Neuron (in vitro differentiated cells): ENCODE measurements around the gene OST4.

Experiments
- H2AFZ ChIP-seq: one replicate; pipeline ENCODE4 v1.6.1; 2013; ENCODE audit warnings: low read depth, mild to moderate bottlenecking, inconsistent platforms, low read length, moderate library complexity
- H3K27me3 ChIP-seq: one replicate; pipeline ENCODE4 v1.6.1; 2013; ENCODE audit warnings: low read length; ENCODE audit not compliant: insufficient read depth
- H3K36me3 ChIP-seq: one replicate; pipeline ENCODE4 v1.6.1; 2013; ENCODE audit warnings: low read length; ENCODE audit not compliant: insufficient read depth
- H3K4me1 ChIP-seq: one replicate; pipeline ENCODE4 v1.6.1; 2013; ENCODE audit warnings: low read length; ENCODE audit not compliant: insufficient read depth
- H3K4me3 ChIP-seq: 2 replicates; pipeline ENCODE4 v1.5.1; 2013; ENCODE audit warnings: mild to moderate bottlenecking, low read length, moderate library complexity
- H3K9me3 ChIP-seq: one replicate; pipeline ENCODE4 v1.6.1; 2013; ENCODE audit warnings: low read length

The OST4 gene

GRCh38 chr2:27087823-27088410 is 16.5 kb upstream of the OST4 start:
- Histone ChIP-seq H3K4me1 (peaks cover 10% of the 10 kb centered on the region), H3K36me3 (no peaks in the 10 kb centered on the region), H2AFZ (no peak overlapping the region), H3K27me3 (no peaks in the 10 kb centered on the region), H3K9me3 (no peaks in the 10 kb centered on the region), H3K4me3 (peak overlapping the region; percentile 89)

- peak within 1 kb of the TSS; percentile 78 for H2AFZ ChIP-seq
- no peaks in the 10 kb centered on the region for H3K9me3 ChIP-seq
- H3K27me3 ChIP-seq = no peaks in the 10 kb centered on the region
- peak within 1 kb of the TSS; percentile 89 for H3K4me3 ChIP-seq
- peaks cover 10% of the 10 kb centered on the region for H3K4me1 ChIP-seq
- H3K36me3 ChIP-seq = no peaks in the 10 kb centered on the region
These were observed 15.5 kb upstream of the OST4 start, which contains the start of gene KHK for GRCh38 chr2:27086724-27087593. KHK (plus strand) TSS chr2:27086772; CDS start chr2:27087260, 488 bp downstream.

- H3K4me3 ChIP-seq = peak overlapping the region; percentile 89
- H3K27me3 ChIP-seq = no peaks in the 10 kb centered on the region
- peak overlapping the region; percentile 78 for H2AFZ ChIP-seq
- H3K4me1 ChIP-seq = peaks cover 15% of the 10 kb centered on the region
- no peaks in the 10 kb centered on the region for H3K9me3 ChIP-seq
- H3K36me3 ChIP-seq = no peaks in the 10 kb centered on the region
These were observed 14.8 kb upstream of the OST4 start for GRCh38 chr2:27086090-27086723.

- Histone ChIP-seq H3K4me3 (peak overlapping the region; percentile 89), H3K36me3 (no peaks in the 10 kb centered on the region), H3K27me3 (no peaks in the 10 kb centered on the region), H3K9me3 (no peaks in the 10 kb centered on the region), H3K4me1 (peaks cover 19% of the 10 kb centered on the region), H2AFZ (peak overlapping the region; percentile 78)
These were observed 14.2 kb upstream of the OST4 start for GRCh38 chr2:27085673-27086089.

GRCh38 chr2:27085062-27085672 is 13.7 kb upstream of the OST4 start:
- H2AFZ ChIP-seq = peak overlapping the region; percentile 78
- H3K9me3 ChIP-seq = no peaks in the 10 kb centered on the region
- peaks cover 20% of the 10 kb centered on the region for H3K4me1 ChIP-seq
- no peaks in the 10 kb centered on the region for H3K27me3 ChIP-seq
- H3K36me3 ChIP-seq = no peaks in the 10 kb centered on the region
- H3K4me3 ChIP-seq = peak overlapping the region; percentile 89

- peaks cover 20% of the 10 kb centered on the region for H3K4me1 ChIP-seq
- no peaks in the 10 kb centered on the region for H3K27me3 ChIP-seq
- H3K36me3 ChIP-seq = no peaks in the 10 kb centered on the region
- H3K4me3 ChIP-seq = no peak overlapping the region
- H2AFZ ChIP-seq = no peak overlapping the region
- H3K9me3 ChIP-seq = no peaks in the 10 kb centered on the region
These were observed 13.0 kb upstream of the OST4 start for GRCh38 chr2:27084297-27085061.

GRCh38 chr2:27083410-27084296 is 12.2 kb upstream of the OST4 start:
- Histone ChIP-seq H3K4me1 (peaks cover 21% of the 10 kb centered on the region), H3K4me3 (no peak overlapping the region), H2AFZ (no peak overlapping the region), H3K9me3 (no peaks in the 10 kb centered on the region), H3K27me3 (no peaks in the 10 kb centered on the region), H3K36me3 (no peaks in the 10 kb centered on the region)

- Histone ChIP-seq H3K4me1 (peaks cover 26% of the 10 kb centered on the region), H2AFZ (no peak overlapping the region), H3K27me3 (no peaks in the 10 kb centered on the region), H3K36me3 (no peaks in the 10 kb centered on the region), H3K9me3 (no peaks in the 10 kb centered on the region), H3K4me3 (no peak overlapping the region)
These were observed 11.4 kb upstream of the OST4 start for GRCh38 chr2:27082773-27083409.

- Histone ChIP-seq H2AFZ (no peak overlapping the region), H3K9me3 (no peaks in the 10 kb centered on the region), H3K36me3 (no peaks in the 10 kb centered on the region), H3K27me3 (no peaks in the 10 kb centered on the region), H3K4me1 (peaks cover 24% of the 10 kb centered on the region), H3K4me3 (no peak overlapping the region)
These were observed 10.7 kb upstream of the OST4 start for GRCh38 chr2:27081984-27082772.

- no peak overlapping the region for H3K4me3 ChIP-seq
- H3K27me3 ChIP-seq = no peaks in the 10 kb centered on the region
These were observed 9.1 kb upstream of the OST4 start for GRCh38 chr2:27080603-27080936.

GRCh38 chr2:27080140-27080469 is 8.7 kb upstream of the OST4 start:
- peaks cover 29% of the 10 kb centered on the region for H3K4me1 ChIP-seq

More at GRCh38 chr2:27080603-27080936, 9.1 kb upstream of the OST4 start:
- Histone ChIP-seq H2AFZ (no peak overlapping the region), H3K36me3 (no peaks in the 10 kb centered on the region), H3K4me1 (peaks cover 32% of the 10 kb centered on the region), H3K9me3 (no peaks in the 10 kb centered on the region)

More at GRCh38 chr2:27080140-27080469, 8.7 kb upstream of the OST4 start:
- no peak overlapping the region for H3K4me3 ChIP-seq
- no peaks in the 10 kb centered on the region for H3K9me3 ChIP-seq
- H3K36me3 ChIP-seq = no peaks in the 10 kb centered on the region
- no peak overlapping the region for H2AFZ ChIP-seq
- no peaks in the 10 kb centered on the region for H3K27me3 ChIP-seq
